ENCODE results near the gene GASK1B.

DNA sequence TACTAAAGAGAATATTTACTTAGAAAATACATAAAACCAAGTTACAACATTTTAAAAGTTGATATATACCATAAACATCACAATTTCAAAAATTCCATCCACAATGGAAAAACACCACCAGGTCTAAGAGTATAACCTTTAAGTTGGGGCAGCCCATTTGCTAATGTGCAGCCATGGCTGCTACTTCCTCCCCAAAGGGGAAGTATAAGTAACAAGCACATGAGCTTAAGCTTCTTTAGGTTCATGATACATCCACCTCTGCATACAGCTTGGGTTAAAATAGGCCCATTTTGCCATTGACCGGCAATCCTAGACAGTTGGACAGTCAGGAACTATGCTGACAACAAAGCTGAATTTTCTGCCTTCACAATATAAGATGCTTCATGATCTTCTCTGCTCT, 16.6 kb upstream of the GASK1B start:
- TF ChIP-seq, protein P1, sequence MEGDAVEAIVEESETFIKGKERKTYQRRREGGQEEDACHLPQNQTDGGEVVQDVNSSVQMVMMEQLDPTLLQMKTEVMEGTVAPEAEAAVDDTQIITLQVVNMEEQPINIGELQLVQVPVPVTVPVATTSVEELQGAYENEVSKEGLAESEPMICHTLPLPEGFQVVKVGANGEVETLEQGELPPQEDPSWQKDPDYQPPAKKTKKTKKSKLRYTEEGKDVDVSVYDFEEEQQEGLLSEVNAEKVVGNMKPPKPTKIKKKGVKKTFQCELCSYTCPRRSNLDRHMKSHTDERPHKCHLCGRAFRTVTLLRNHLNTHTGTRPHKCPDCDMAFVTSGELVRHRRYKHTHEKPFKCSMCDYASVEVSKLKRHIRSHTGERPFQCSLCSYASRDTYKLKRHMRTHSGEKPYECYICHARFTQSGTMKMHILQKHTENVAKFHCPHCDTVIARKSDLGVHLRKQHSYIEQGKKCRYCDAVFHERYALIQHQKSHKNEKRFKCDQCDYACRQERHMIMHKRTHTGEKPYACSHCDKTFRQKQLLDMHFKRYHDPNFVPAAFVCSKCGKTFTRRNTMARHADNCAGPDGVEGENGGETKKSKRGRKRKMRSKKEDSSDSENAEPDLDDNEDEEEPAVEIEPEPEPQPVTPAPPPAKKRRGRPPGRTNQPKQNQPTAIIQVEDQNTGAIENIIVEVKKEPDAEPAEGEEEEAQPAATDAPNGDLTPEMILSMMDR (IDR thresholded peaks at IDR 0.05): no peak
- TF ChIP-seq REST (IDR thresholded peaks at IDR 0.05; ENCODE audit: insufficient read depth in 1 of 2, low read depth in 2 of 2, low read length in 1 of 2) (no peak), POLR2AphosphoS5 (IDR thresholded peaks at IDR 0.05; ENCODE audit: low read depth, low read length) (no peak), SIN3A (IDR thresholded peaks at IDR 0.05; ENCODE audit: borderline replicate concordance, insufficient read depth, low read depth, low read length) (no peak)
